GM18508 (cell line): Measurements from ENCODE around the gene MPI.
A peak's percentile ranks its signal among the peaks of the same experiment; 100 is the strongest.
"Not testable (repeated sequence)": the region's sequence is repeated elsewhere in the genome, so short reads cannot be mapped to it uniquely, and the experiment has no call there.

Experiments used
- ATAC-seq: cut with Tn5 transposase; IDR thresholded peaks from one replicate; pipeline ENCODE4 v1.9.1; 2021; ENCODE audit warnings: moderate number of reproducible peaks; ENCODE audit not compliant: insufficient read depth, unreplicated experiment

MPI gene

GRCh38 chr15:74920456-74920855 is 30.6 kb downstream of the MPI start:
- no peak for ATAC-seq

GRCh38 chr15:74924525-74924924 is 34.7 kb downstream of the MPI start:
- ATAC-seq = no peak

- no peak for ATAC-seq
Measured at GRCh38 chr15:74928771-74929198, 38.9 kb downstream of the MPI start.

DNA sequence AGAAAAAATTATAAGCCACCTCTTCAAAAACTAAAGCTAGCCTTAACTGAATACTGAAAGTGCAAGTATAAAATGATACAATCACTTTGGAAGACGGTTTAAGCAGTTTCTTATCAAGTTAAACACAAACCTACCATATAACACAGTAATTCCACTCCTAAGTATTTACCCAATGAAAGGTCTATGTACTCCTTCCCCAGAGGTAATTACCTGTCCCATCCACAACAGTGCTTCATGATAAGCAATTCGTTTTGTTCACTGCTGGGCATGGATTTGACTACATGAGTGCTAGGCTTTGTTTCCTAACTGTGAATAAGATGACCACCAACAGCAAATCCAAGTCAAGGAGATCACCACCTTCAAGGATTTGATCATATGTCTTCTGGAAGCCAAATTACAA is 43.7 kb downstream of the MPI start:
- no peak for ATAC-seq

DNA sequence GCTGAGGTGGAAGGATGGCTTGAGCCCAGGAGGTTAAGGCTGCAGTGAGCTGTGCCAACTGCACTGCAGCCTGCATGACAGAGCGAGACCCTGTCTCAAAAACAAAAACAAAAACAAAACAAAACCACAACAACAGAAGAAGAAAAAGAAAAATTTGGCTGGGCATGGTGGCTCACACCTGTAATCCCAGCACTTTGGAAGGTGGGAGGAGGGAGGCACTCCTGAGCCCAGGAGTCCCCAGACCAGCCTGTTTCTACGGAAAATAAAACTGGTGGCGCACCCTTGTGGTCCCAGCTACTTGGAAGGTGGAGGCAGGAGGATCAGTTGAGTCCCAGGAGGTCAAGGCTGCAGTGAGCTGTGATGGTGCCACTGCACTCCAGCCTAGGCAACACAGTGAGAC is 45.4 kb downstream of the MPI start:
- not testable (repeated sequence) for ATAC-seq

DNA sequence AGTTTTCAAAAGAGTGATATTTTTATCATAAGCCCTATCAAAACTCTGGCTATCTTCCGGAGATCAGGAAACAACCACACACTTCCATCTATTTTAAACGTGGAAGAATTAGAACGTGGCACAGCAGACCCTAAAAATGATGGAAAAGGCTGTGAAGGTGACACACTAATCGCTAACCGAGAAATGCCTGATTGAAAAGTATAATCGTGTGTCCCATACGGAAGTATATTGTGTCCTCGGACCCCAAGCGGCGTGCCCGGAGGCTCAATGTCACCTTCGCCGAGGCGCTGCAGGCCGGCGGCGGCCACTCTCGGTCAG is 47.4 kb downstream of the MPI start:
- no peak for ATAC-seq

DNA sequence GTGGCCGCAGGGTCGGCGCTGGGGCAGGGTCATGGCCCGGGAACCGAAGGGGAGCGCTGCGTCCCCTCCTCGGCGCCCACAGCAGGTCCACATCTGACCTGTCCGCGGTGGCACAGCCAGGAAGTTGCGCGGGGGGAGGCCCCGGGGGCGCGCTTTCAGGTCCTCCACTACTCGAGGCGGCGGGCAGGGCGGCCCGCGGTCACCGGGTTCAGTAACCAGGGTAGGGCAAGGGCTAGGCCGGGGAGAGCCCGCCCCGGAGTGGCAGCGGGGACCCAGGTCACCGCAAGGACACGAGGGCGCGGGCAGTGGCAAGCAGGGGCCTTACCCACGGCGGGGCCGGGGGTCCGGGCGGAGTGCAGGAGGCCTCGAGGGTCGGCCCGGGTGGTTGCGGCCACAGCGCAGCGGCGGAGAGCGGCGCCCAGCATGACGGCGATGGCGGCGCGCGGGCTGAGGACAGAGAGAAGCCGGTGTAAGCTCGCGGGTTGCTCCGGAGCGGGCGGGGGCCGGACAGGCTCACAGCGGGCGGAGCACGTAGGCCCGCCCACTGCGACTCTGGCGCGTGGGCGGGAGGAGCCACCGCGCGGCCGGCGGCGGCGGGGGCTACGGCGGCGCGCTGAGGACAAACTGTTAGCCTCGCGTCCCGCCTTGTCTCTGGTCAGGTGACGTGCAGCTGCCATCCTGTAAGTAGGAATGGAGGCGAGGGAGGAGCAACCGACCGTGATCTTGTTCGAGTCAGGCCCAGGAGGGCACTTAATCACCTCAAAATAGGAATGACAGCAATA is 47.9 kb downstream of the MPI start, which contains the start of gene COX5A:
COX5A (minus strand) TSS at position 484 of the 782 bp plus-strand sequence; CDS start at position 425, 59 bp downstream.
- ATAC-seq = peak; percentile 46

GRCh38 chr15:74950078-74950908 is 60.5 kb downstream of the MPI start:
- no peak for ATAC-seq

- ATAC-seq = no peak
Measured at GRCh38 chr15:74951006-74951405, 61.2 kb downstream of the MPI start.
